HepG2 (cell line): ENCODE data around the gene SPRYD3. TPM values are rescaled to one million over a fixed set of nuclear protein-coding genes. Genes with fewer than 3 reads are reported as not detected.

ENCODE experiments used
- ATF1 ChIP-seq: IDR thresholded peaks from 2 replicates; pipeline ENCODE4 v1.6.1; 2016; ENCODE audit warnings: mild to moderate bottlenecking, control low read depth
- FOXK1 ChIP-seq: sonication (generic); formaldehyde crosslinking; IDR thresholded peaks from 2 replicates; pipeline ENCODE4 v1.4.0; 2020; ENCODE audit warnings: low read depth, missing genetic modification reagents, borderline replicate concordance
- GTF3A ChIP-seq: sonication (generic); formaldehyde crosslinking; conservative IDR thresholded peaks from 2 replicates; pipeline ENCODE4 v1.4.0; 2020; ENCODE audit warnings: mild to moderate bottlenecking, missing genetic modification reagents
- HDAC2 ChIP-seq: sonication (generic); formaldehyde crosslinking; IDR thresholded peaks from 2 replicates; pipeline ENCODE4 v1.4.0; 2020; ENCODE audit warnings: missing genetic modification reagents
- KAT8 ChIP-seq: IDR thresholded peaks from 2 replicates; pipeline ENCODE4 v1.6.1; 2016; ENCODE audit warnings: missing genetic modification reagents, missing compliant biosample characterization
- KLF6 ChIP-seq: IDR thresholded peaks from 2 replicates; pipeline ENCODE4 v1.8.0; 2016; ENCODE audit warnings: missing biosample characterization, missing genetic modification reagents
- MEIS1 ChIP-seq: sonication (generic); formaldehyde crosslinking; IDR thresholded peaks from 2 replicates; pipeline ENCODE4 v1.9.0; 2021; ENCODE audit warnings: mild to moderate bottlenecking, missing genetic modification reagents, moderate library complexity, borderline replicate concordance
- NFYC ChIP-seq: IDR thresholded peaks from 2 replicates; pipeline ENCODE4 v1.6.1; 2016; ENCODE audit warnings: missing genetic modification reagents, missing compliant biosample characterization
- NR1H2 ChIP-seq: sonication (generic); formaldehyde crosslinking; IDR thresholded peaks from 2 replicates; pipeline ENCODE4 v1.8.1; 2022; ENCODE audit warnings: low read depth, missing genetic modification reagents, borderline replicate concordance
- POLR2A ChIP-seq, 2 experiments: IDR thresholded peaks; 2 replicates each; pipeline ENCODE4 v1.6.1; 2011; ENCODE audit warnings: low read depth in 2 of 2, low read length in 2 of 2, mild to moderate bottlenecking in 1 of 2, moderate library complexity in 1 of 2; ENCODE audit not compliant: insufficient read depth in 1 of 2
- POLR2G ChIP-seq: fragments of 200-400 bp; formaldehyde crosslinking; IDR thresholded peaks from 2 replicates; pipeline ENCODE4 v1.6.1; 2018; ENCODE audit warnings: mild to moderate bottlenecking, low read depth, low read length, moderate library complexity
- RAD51 ChIP-seq: fragments of 450-650 bp; IDR thresholded peaks from 2 replicates; pipeline ENCODE4 v1.6.1; 2016; ENCODE audit warnings: borderline replicate concordance
- ZNF788 ChIP-seq: sonication (generic); formaldehyde crosslinking; IDR thresholded peaks from 2 replicates; pipeline ENCODE4 v1.5.0; 2020; ENCODE audit warnings: mild to moderate bottlenecking, missing genetic modification reagents, borderline replicate concordance
- polyA plus RNA-seq, 8 experiments: library from polyadenylated mRNA; depleted of rRNA in 3 of 8; stranded (reverse) in 7 of 8; unstranded in 1 of 8; fragments of >200 nt; fragmentation: Illumina TruSeq in 4 of 8; extraction: Trizol in 4 of 8; gene quantifications; 2 replicates each; pipeline versions ENCODE4 v1.2.1 to v1.2.3, GENCODE V29; 2011 to 2016; ENCODE audit warnings: low read depth in 4 of 8, missing spikeins in 1 of 8, mixed read lengths in 1 of 8; ENCODE audit not compliant: insufficient read depth in 1 of 8
- total RNA-seq, 5 experiments: library from RNA; depleted of rRNA; stranded (reverse); fragments of >200 nt; fragmentation: Illumina TruSeq; extraction: Trizol; gene quantifications; 2 replicates each; pipeline ENCODE4 v1.2.3, GENCODE V29; 2016; ENCODE audit warnings: low read depth in 1 of 5
- TF ChIP-seq, protein P1 (sequence below), 2 experiments: sonication (generic) in 1 of 2; formaldehyde crosslinking in 1 of 2; IDR thresholded peaks; 2 replicates each; pipeline versions ENCODE4 v1.4.0 to v1.6.1; 2018 to 2020; ENCODE audit warnings: missing genetic modification reagents in 2 of 2, borderline replicate concordance in 1 of 2, low read depth in 1 of 2, mild to moderate bottlenecking in 1 of 2, missing biosample characterization in 1 of 2
- TF ChIP-seq, protein P2 (sequence below): sonication (generic); formaldehyde crosslinking; IDR thresholded peaks from 2 replicates; pipeline ENCODE4 v1.5.1; 2020; ENCODE audit warnings: mild to moderate bottlenecking, missing genetic modification reagents, borderline replicate concordance
- TF ChIP-seq, protein P3 (sequence below): sonication (generic); formaldehyde crosslinking; IDR thresholded peaks from 2 replicates; pipeline ENCODE4 v1.4.0; 2020; ENCODE audit warnings: missing genetic modification reagents
- TF ChIP-seq, protein P4 (sequence below): sonication (generic); formaldehyde crosslinking; IDR thresholded peaks from 2 replicates; pipeline ENCODE4 v1.4.0; 2020; ENCODE audit warnings: missing genetic modification reagents

Gene SPRYD3
- total and polyA plus RNA-seq, 2 of the 13 experiments (the other 11 are each of a cell fraction or from before 2014, with no cell fraction given) = 9.0 to 9.2 TPM

DNA sequence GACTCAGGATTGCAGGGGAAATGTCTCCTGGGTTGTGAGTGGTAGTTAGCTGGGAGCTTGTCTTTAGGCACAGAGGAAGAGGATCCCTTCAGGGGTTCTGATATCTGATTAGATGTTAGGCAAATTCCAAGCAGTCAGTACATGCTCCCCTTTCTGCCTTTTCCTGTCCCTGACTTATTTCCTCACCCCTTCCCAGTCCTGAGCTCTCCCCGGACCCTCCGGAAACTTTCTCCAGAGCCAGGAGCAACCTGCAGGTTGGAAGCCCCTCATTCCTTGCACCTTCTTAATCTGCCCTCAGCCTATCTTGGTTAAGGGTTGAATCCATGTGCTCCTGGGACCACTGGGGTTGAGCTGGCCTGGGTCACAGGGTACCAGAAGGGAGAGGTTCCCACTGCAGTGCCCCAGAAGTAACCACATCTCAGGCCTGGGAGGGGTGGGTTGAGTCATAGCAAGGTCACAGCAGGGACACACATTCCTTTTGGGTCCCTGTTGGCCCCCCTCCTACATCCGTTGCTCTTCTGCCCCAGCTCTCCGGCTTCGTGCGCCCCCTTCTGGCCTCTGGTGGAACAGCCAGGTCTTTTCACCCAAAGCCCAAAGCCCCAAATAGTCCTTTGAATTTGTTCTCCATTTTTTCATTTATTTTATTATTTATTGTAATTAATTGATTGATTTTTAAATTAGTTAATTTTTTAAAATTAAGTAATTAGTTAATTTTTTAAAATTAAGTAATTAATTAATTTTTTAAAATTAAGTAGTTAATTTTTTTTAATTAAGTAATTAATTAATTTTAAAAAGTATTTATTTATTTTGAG is 20.1 kb upstream of the SPRYD3 start (continued):
- TF ChIP-seq HDAC2 (CRISPR knock-in tag) = 0 out of 2 replicates have a peak, but pooled peaks have one; percentile 2
- TF ChIP-seq, protein P1, sequence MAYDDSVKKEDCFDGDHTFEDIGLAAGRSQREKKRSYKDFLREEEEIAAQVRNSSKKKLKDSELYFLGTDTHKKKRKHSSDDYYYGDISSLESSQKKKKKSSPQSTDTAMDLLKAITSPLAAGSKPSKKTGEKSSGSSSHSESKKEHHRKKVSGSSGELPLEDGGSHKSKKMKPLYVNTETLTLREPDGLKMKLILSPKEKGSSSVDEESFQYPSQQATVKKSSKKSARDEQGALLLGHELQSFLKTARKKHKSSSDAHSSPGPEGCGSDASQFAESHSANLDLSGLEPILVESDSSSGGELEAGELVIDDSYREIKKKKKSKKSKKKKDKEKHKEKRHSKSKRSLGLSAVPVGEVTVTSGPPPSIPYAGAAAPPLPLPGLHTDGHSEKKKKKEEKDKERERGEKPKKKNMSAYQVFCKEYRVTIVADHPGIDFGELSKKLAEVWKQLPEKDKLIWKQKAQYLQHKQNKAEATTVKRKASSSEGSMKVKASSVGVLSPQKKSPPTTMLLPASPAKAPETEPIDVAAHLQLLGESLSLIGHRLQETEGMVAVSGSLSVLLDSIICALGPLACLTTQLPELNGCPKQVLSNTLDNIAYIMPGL (CRISPR knock-in tag; IDR thresholded peaks at IDR 0.05; ENCODE audit: borderline replicate concordance in 1 of 2, low read depth in 1 of 2) = peak; percentile 47 to 63; a peak in 2 of 4 replicates
- TF ChIP-seq, protein P2, sequence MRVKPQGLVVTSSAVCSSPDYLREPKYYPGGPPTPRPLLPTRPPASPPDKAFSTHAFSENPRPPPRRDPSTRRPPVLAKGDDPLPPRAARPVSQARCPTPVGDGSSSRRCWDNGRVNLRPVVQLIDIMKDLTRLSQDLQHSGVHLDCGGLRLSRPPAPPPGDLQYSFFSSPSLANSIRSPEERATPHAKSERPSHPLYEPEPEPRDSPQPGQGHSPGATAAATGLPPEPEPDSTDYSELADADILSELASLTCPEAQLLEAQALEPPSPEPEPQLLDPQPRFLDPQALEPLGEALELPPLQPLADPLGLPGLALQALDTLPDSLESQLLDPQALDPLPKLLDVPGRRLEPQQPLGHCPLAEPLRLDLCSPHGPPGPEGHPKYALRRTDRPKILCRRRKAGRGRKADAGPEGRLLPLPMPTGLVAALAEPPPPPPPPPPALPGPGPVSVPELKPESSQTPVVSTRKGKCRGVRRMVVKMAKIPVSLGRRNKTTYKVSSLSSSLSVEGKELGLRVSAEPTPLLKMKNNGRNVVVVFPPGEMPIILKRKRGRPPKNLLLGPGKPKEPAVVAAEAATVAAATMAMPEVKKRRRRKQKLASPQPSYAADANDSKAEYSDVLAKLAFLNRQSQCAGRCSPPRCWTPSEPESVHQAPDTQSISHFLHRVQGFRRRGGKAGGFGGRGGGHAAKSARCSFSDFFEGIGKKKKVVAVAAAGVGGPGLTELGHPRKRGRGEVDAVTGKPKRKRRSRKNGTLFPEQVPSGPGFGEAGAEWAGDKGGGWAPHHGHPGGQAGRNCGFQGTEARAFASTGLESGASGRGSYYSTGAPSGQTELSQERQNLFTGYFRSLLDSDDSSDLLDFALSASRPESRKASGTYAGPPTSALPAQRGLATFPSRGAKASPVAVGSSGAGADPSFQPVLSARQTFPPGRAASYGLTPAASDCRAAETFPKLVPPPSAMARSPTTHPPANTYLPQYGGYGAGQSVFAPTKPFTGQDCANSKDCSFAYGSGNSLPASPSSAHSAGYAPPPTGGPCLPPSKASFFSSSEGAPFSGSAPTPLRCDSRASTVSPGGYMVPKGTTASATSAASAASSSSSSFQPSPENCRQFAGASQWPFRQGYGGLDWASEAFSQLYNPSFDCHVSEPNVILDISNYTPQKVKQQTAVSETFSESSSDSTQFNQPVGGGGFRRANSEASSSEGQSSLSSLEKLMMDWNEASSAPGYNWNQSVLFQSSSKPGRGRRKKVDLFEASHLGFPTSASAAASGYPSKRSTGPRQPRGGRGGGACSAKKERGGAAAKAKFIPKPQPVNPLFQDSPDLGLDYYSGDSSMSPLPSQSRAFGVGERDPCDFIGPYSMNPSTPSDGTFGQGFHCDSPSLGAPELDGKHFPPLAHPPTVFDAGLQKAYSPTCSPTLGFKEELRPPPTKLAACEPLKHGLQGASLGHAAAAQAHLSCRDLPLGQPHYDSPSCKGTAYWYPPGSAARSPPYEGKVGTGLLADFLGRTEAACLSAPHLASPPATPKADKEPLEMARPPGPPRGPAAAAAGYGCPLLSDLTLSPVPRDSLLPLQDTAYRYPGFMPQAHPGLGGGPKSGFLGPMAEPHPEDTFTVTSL (CRISPR knock-in tag) = no peak
- no peak for TF ChIP-seq ATF1 (CRISPR knock-in tag)
- TF ChIP-seq, protein P3, sequence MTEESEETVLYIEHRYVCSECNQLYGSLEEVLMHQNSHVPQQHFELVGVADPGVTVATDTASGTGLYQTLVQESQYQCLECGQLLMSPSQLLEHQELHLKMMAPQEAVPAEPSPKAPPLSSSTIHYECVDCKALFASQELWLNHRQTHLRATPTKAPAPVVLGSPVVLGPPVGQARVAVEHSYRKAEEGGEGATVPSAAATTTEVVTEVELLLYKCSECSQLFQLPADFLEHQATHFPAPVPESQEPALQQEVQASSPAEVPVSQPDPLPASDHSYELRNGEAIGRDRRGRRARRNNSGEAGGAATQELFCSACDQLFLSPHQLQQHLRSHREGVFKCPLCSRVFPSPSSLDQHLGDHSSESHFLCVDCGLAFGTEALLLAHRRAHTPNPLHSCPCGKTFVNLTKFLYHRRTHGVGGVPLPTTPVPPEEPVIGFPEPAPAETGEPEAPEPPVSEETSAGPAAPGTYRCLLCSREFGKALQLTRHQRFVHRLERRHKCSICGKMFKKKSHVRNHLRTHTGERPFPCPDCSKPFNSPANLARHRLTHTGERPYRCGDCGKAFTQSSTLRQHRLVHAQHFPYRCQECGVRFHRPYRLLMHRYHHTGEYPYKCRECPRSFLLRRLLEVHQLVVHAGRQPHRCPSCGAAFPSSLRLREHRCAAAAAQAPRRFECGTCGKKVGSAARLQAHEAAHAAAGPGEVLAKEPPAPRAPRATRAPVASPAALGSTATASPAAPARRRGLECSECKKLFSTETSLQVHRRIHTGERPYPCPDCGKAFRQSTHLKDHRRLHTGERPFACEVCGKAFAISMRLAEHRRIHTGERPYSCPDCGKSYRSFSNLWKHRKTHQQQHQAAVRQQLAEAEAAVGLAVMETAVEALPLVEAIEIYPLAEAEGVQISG = 0 out of 2 replicates have a peak, but pooled peaks have one; percentile 32
- peak; percentile 39; the same call in 1 of the 2 replicates for TF ChIP-seq POLR2G
- TF ChIP-seq KAT8 (CRISPR knock-in tag) = 0 out of 2 replicates have a peak, but pooled peaks have one; percentile 36
- TF ChIP-seq NFYC = no peak
- TF ChIP-seq POLR2A (IDR thresholded peaks at IDR 0.05; ENCODE audit: insufficient read depth in 1 of 2, low read depth in 2 of 2, low read length in 2 of 2) = no peak
- TF ChIP-seq FOXK1 (CRISPR knock-in tag) = peak; percentile 25; the same call in 1 of the 2 replicates
- no peak for TF ChIP-seq GTF3A
- no peak for TF ChIP-seq RAD51
- TF ChIP-seq ZNF788 = peak; percentile 9; the same call in 1 of the 2 replicates
- TF ChIP-seq KLF6 (CRISPR knock-in tag) = no peak
- TF ChIP-seq, protein P4, sequence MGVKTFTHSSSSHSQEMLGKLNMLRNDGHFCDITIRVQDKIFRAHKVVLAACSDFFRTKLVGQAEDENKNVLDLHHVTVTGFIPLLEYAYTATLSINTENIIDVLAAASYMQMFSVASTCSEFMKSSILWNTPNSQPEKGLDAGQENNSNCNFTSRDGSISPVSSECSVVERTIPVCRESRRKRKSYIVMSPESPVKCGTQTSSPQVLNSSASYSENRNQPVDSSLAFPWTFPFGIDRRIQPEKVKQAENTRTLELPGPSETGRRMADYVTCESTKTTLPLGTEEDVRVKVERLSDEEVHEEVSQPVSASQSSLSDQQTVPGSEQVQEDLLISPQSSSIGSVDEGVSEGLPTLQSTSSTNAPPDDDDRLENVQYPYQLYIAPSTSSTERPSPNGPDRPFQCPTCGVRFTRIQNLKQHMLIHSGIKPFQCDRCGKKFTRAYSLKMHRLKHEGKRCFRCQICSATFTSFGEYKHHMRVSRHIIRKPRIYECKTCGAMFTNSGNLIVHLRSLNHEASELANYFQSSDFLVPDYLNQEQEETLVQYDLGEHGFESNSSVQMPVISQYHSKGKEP (CRISPR knock-in tag) = no peak
- peak; percentile 50; the same call in 1 of the 2 replicates for TF ChIP-seq MEIS1 (CRISPR knock-in tag)
- no peak for TF ChIP-seq NR1H2
